ENCODE data around the gene WDR90. TPM values are rescaled to one million over a fixed set of nuclear protein-coding genes. Genes with fewer than 3 reads are reported as not detected.
A peak's percentile ranks its signal among the peaks of the same experiment; 100 is the strongest.

Gene WDR90
- total RNA-seq, 1 experiment from 2014 or later = 147 TPM

DNA sequence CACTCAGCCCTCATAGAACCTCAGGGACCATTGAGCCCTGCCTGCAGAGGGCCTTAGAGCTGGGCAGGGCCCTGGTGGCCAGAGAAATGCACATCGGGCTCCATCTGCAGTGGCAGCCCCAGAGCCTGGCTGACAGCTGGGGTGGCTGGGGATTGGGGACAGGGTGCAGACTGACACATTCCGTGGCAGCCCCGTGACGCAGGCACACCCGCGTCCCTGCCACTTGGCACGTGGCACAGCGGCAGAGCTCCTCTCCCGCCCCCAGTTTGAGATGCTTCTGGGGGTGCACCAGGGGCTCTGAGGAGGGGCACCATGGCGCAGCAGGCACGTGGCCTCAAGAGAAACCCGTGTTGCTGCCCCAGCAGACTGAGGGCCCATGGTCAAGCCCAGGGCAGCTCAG, 54.2 kb downstream of the WDR90 start:
- no TSS peak for BruUV-seq (replicated peaks)

DNA sequence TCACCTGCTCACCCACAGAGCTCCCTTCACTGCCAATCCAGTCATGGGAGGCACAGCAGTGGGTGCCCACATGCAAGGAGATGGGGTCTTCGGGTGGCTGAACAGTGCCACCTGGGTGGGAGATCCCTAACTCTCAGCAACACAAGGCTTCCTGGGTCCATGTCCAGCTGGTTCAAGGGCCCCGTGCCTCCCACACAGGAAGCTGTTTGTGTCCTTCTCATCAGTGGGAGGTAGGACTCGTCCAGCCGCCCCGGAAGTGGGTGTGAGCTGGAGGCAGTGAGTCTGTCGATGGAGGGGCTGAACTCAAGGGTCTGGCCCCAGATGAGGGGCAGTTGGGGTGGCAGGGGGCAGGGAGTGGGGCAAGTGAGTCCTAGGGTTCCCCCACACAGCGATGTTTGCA, 54.9 kb downstream of the WDR90 start:
- Histone ChIP-seq H3K36me3 (ENCODE audit: insufficient read depth, low read length, poor library complexity, severe bottlenecking) (no peaks in the 10 kb centered on the region), H3K27me3 (replicated peaks; ENCODE audit: insufficient read depth, low read depth, low read length, poor library complexity) (peaks cover 77% of the 10 kb centered on the region), H3K4me1 (ENCODE audit: insufficient read depth, low read length, poor library complexity, severe bottlenecking) (no peaks in the 10 kb centered on the region), H3K9me3 (ENCODE audit: low read depth, low read length, poor library complexity, severe bottlenecking) (no peaks in the 10 kb centered on the region), H3K4me3 (ENCODE audit: low read depth, low read length, poor library complexity, severe bottlenecking) (no peak overlapping the region), H3K27ac (ENCODE audit: low read depth, low read length, poor library complexity, severe bottlenecking) (no peak overlapping the region)
- no peak for DNase-seq (ENCODE audit: low spot score)
- no peak for TF ChIP-seq EZH2 (IDR thresholded peaks at IDR 0.05; ENCODE audit: borderline replicate concordance, low read depth, low read length, poor library complexity, severe bottlenecking)
- intact Hi-C loops (cut with micrococcal nuclease; ENCODE audit: unreplicated experiment) = no loop called here
- CTCF ChIA-PET = no interaction called here
- POLR2A ChIA-PET (ENCODE audit: low non-redundant PET) = no interaction called here
- no TSS peak for BruUV-seq (replicated peaks)

More for the DNA sequence above, 54.2 kb downstream of the WDR90 start:
- Histone ChIP-seq H3K27me3 (replicated peaks; ENCODE audit: insufficient read depth, low read depth, low read length, poor library complexity) (peaks cover 82% of the 10 kb centered on the region), H3K4me3 (ENCODE audit: low read depth, low read length, poor library complexity, severe bottlenecking) (no peak overlapping the region), H3K4me1 (ENCODE audit: insufficient read depth, low read length, poor library complexity, severe bottlenecking) (no peaks in the 10 kb centered on the region), H3K9me3 (ENCODE audit: low read depth, low read length, poor library complexity, severe bottlenecking) (no peaks in the 10 kb centered on the region), H3K36me3 (ENCODE audit: insufficient read depth, low read length, poor library complexity, severe bottlenecking) (no peaks in the 10 kb centered on the region), H3K27ac (ENCODE audit: low read depth, low read length, poor library complexity, severe bottlenecking) (no peak overlapping the region)
- no peak for DNase-seq (ENCODE audit: low spot score)
- intact Hi-C loops (cut with micrococcal nuclease; ENCODE audit: unreplicated experiment) = no loop called here
- CTCF ChIA-PET = no interaction called here
- TF ChIP-seq, protein P1, sequence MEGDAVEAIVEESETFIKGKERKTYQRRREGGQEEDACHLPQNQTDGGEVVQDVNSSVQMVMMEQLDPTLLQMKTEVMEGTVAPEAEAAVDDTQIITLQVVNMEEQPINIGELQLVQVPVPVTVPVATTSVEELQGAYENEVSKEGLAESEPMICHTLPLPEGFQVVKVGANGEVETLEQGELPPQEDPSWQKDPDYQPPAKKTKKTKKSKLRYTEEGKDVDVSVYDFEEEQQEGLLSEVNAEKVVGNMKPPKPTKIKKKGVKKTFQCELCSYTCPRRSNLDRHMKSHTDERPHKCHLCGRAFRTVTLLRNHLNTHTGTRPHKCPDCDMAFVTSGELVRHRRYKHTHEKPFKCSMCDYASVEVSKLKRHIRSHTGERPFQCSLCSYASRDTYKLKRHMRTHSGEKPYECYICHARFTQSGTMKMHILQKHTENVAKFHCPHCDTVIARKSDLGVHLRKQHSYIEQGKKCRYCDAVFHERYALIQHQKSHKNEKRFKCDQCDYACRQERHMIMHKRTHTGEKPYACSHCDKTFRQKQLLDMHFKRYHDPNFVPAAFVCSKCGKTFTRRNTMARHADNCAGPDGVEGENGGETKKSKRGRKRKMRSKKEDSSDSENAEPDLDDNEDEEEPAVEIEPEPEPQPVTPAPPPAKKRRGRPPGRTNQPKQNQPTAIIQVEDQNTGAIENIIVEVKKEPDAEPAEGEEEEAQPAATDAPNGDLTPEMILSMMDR (conservative IDR thresholded peaks at IDR 0.05; ENCODE audit: low read depth, low read length) = no peak
- no peak for TF ChIP-seq EZH2 (IDR thresholded peaks at IDR 0.05; ENCODE audit: borderline replicate concordance, low read depth, low read length, poor library complexity, severe bottlenecking)
- POLR2A ChIA-PET (ENCODE audit: low non-redundant PET) = no interaction called here

DNA sequence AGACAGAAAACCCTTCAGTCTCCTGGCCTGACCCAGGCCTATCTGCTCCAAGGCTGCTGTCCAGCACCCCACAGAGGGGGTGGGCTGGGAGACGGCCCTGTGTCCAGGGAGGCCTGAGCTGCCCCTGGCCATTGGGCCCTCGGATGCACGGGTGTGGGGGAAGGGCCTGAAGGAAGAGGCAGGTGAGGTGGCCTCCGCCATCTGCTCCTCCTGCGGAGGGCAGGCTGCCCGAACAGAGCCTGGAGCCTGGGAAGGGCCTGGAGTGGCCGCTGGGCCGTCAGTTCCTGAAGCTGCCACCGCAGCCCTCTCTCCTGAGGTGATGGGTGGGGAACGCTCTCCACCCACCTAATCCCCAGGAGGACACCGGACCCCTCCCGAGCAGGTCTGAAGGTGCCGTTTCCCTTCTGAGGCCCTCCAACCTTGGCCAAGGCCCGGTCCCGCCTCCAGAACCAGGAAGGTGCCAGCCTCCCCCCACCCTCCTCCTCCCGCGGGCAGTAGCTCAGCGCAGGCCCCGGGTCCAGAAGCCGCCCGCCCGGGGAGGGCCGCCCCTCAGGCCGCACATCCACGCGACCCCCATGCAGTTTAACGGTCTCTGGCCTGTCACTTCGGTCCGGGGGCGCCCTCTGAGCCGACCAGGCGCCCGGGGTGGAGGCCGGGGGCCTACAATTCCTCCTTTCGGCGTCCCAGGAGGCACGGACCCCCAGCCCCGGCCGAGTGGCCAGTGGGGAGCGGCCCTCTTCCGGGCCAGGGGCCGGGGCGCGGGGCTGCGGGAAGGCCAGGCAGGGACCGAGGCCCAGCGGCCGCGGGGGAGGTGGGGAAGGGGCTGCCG, 55.6 kb downstream of the WDR90 start:
- DNase-seq (ENCODE audit: low spot score) = no peak
- intact Hi-C loops (cut with micrococcal nuclease; ENCODE audit: unreplicated experiment) = no loop called here
- Histone ChIP-seq H3K27me3 (replicated peaks; ENCODE audit: insufficient read depth, low read depth, low read length, poor library complexity) (peaks cover 73% of the 10 kb centered on the region), H3K4me1 (ENCODE audit: insufficient read depth, low read length, poor library complexity, severe bottlenecking) (no peaks in the 10 kb centered on the region), H3K4me3 (ENCODE audit: low read depth, low read length, poor library complexity, severe bottlenecking) (peak overlapping the region; percentile 36), H3K36me3 (ENCODE audit: insufficient read depth, low read length, poor library complexity, severe bottlenecking) (no peaks in the 10 kb centered on the region), H3K27ac (ENCODE audit: low read depth, low read length, poor library complexity, severe bottlenecking) (no peak overlapping the region), H3K9me3 (ENCODE audit: low read depth, low read length, poor library complexity, severe bottlenecking) (no peaks in the 10 kb centered on the region)
- ChIA-PET POLR2A (ENCODE audit: low non-redundant PET) (no interaction called here), CTCF (no interaction called here)
- TF ChIP-seq EZH2 (IDR thresholded peaks at IDR 0.05; ENCODE audit: borderline replicate concordance, low read depth, low read length, poor library complexity, severe bottlenecking) = peak; percentile 33
- TF ChIP-seq, protein P1 (conservative IDR thresholded peaks at IDR 0.05; ENCODE audit: low read depth, low read length) = no peak
- BruUV-seq (replicated peaks) = no TSS peak
